Measurements from ENCODE around the gene DUSP14.

DUSP14 gene

DNA sequence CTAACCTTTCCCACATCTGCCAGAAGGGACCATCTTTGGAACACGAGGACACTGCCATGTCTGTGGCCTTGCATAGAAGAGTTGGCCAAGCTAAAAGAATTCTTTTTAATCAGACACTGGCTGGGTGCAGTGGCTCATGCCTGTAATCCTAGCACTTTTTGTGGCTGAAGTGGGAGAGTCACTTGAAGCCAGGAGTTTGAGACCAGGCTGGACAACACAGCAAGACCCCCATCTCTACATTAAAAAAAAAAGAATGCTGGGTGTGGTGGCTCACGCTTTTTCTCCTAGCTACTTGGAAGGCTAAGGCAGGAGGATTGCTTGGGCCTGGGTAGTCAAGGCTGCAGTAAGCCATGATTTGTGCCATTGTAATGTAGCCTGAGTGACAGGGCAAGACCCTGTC is 9.3 kb upstream of the DUSP14 start:
- no peak for FAIRE-seq
- no peak for DNase-seq (ENCODE audit: insufficient read length, low spot score)
- TF ChIP-seq POLR2A (IDR thresholded peaks at IDR 0.05; ENCODE audit: low read depth, low read length) (no peak), SPI1 (IDR thresholded peaks at IDR 0.05; ENCODE audit: low read depth, low read length) (no peak), POLR2AphosphoS5 (IDR thresholded peaks at IDR 0.05; ENCODE audit: low read depth, low read length) (no peak), TAF1 (IDR thresholded peaks at IDR 0.05; ENCODE audit: low read depth, low read length) (no peak), POU2F2 (IDR thresholded peaks at IDR 0.05; ENCODE audit: low read depth, low read length) (no peak), PAX5 (IDR thresholded peaks at IDR 0.05; ENCODE audit: insufficient read depth, low read length, severe bottlenecking) (no peak)

- FAIRE-seq (no peak), DNase-seq (ENCODE audit: insufficient read length, low spot score) (no peak)
- TF ChIP-seq PAX5 (IDR thresholded peaks at IDR 0.05; ENCODE audit: insufficient read depth, low read length, severe bottlenecking) (no peak), POLR2A (IDR thresholded peaks at IDR 0.05; ENCODE audit: low read depth, low read length) (no peak), SPI1 (IDR thresholded peaks at IDR 0.05; ENCODE audit: low read depth, low read length) (no peak), POLR2AphosphoS5 (IDR thresholded peaks at IDR 0.05; ENCODE audit: low read depth, low read length) (no peak), TAF1 (IDR thresholded peaks at IDR 0.05; ENCODE audit: low read depth, low read length) (no peak), POU2F2 (IDR thresholded peaks at IDR 0.05; ENCODE audit: low read depth, low read length) (no peak)
Measured at GRCh38 chr17:37481001-37481665, 8.6 kb upstream of the DUSP14 start.

- DNase-seq (ENCODE audit: insufficient read length, low spot score) = no peak
- FAIRE-seq = no peak
- TF ChIP-seq PAX5 (IDR thresholded peaks at IDR 0.05; ENCODE audit: insufficient read depth, low read length, severe bottlenecking) = no peak
- TF ChIP-seq SPI1 (IDR thresholded peaks at IDR 0.05; ENCODE audit: low read depth, low read length) = no peak
- TF ChIP-seq POU2F2 (IDR thresholded peaks at IDR 0.05; ENCODE audit: low read depth, low read length) = peak; percentile 79
- TF ChIP-seq POLR2A (IDR thresholded peaks at IDR 0.05; ENCODE audit: low read depth, low read length) = no peak
- TF ChIP-seq TAF1 (IDR thresholded peaks at IDR 0.05; ENCODE audit: low read depth, low read length) = no peak
- no peak for TF ChIP-seq POLR2AphosphoS5 (IDR thresholded peaks at IDR 0.05; ENCODE audit: low read depth, low read length)
Measured at GRCh38 chr17:37483311-37484039, 6.2 kb upstream of the DUSP14 start.

- TF ChIP-seq TAF1 (IDR thresholded peaks at IDR 0.05; ENCODE audit: low read depth, low read length) (no peak), POLR2AphosphoS5 (IDR thresholded peaks at IDR 0.05; ENCODE audit: low read depth, low read length) (no peak), POU2F2 (IDR thresholded peaks at IDR 0.05; ENCODE audit: low read depth, low read length) (no peak), POLR2A (IDR thresholded peaks at IDR 0.05; ENCODE audit: low read depth, low read length) (no peak), SPI1 (IDR thresholded peaks at IDR 0.05; ENCODE audit: low read depth, low read length) (no peak), PAX5 (IDR thresholded peaks at IDR 0.05; ENCODE audit: insufficient read depth, low read length, severe bottlenecking) (no peak)
- no peak for FAIRE-seq
- no peak for DNase-seq (ENCODE audit: insufficient read length, low spot score)
Measured at GRCh38 chr17:37485938-37486570, 3.6 kb upstream of the DUSP14 start.

- FAIRE-seq (no peak), DNase-seq (ENCODE audit: insufficient read length, low spot score) (no peak)
- no peak for TF ChIP-seq POLR2AphosphoS5 (IDR thresholded peaks at IDR 0.05; ENCODE audit: low read depth, low read length)
- no peak for TF ChIP-seq POLR2A (IDR thresholded peaks at IDR 0.05; ENCODE audit: low read depth, low read length)
- no peak for TF ChIP-seq SPI1 (IDR thresholded peaks at IDR 0.05; ENCODE audit: low read depth, low read length)
- no peak for TF ChIP-seq PAX5 (IDR thresholded peaks at IDR 0.05; ENCODE audit: insufficient read depth, low read length, severe bottlenecking)
- no peak for TF ChIP-seq TAF1 (IDR thresholded peaks at IDR 0.05; ENCODE audit: low read depth, low read length)
Measured at GRCh38 chr17:37488009-37488604, 1.6 kb upstream of the DUSP14 start.

DNA sequence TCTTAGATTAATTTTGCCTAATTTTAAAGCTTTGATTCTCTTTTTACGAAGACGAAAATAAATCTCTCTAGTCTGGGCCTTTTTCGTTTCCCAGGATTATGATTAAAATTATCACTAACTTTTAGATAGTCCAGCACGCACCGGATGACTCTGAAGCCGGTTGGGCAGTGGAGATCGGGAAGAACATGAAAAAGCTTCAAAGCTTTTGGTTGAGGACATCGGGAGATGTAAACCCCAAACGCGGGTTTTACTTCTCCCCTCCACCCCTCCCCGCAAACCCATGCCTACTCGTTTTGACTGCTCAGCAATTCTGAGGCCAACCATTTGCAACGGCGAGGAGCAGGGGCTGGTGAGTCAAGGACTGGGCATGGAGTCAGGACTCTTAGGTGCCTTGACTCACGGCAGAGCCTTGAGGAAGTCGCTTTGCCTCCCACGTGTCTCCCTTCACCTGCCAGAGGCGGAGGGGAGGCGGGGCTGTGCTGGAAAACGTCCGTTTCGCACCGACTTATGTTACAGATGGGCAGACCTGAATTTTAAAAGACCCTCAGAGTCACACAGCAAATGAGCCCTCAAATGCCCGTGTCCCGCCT is 989 bp upstream of the DUSP14 start:
- FAIRE-seq (no peak), DNase-seq (ENCODE audit: insufficient read length, low spot score) (peak; percentile 24)
- TF ChIP-seq PAX5 (IDR thresholded peaks at IDR 0.05; ENCODE audit: insufficient read depth, low read length, severe bottlenecking) (no peak), SPI1 (IDR thresholded peaks at IDR 0.05; ENCODE audit: low read depth, low read length) (peak; percentile 57), POU2F2 (IDR thresholded peaks at IDR 0.05; ENCODE audit: low read depth, low read length) (peak; percentile 56), POLR2A (IDR thresholded peaks at IDR 0.05; ENCODE audit: low read depth, low read length) (peak; percentile 21; the same call in 1 of the 2 replicates), POLR2AphosphoS5 (IDR thresholded peaks at IDR 0.05; ENCODE audit: low read depth, low read length) (no peak), TAF1 (IDR thresholded peaks at IDR 0.05; ENCODE audit: low read depth, low read length) (0 out of 2 replicates have a peak, but pooled peaks have one; percentile 49)

DNA sequence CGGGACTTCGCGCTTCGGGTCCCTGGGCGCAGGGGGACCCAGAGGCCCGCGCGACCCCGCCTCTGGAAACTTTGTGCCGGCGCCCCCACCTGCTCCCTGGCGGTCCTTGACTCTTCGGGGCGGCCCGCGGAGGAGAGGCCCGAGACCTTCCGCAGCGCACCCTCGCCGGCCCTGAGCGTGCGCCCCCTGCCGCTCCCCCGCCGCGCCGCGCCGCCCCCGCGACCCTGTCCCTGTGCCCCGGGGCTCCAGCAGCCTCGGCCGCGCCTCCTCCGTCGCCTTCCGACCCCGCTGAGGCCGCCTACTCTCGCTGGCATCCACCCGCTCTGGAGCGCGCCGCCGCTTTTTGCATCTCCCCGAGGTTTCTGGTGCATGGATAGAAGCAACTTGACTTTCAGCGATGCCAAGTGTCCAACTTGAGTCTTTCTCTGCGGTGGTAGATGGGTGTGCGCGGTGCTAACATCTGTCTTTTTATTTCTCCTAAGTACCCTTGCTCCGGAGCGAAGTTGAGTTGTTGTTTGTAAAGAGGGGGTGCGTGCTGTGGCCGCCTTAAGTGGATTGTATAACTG is 414 bp downstream of the DUSP14 start:
- TF ChIP-seq SPI1 (IDR thresholded peaks at IDR 0.05; ENCODE audit: low read depth, low read length) (no peak), POLR2AphosphoS5 (IDR thresholded peaks at IDR 0.05; ENCODE audit: low read depth, low read length) (no peak), POLR2A (IDR thresholded peaks at IDR 0.05; ENCODE audit: low read depth, low read length) (no peak), PAX5 (IDR thresholded peaks at IDR 0.05; ENCODE audit: insufficient read depth, low read length, severe bottlenecking) (no peak), POU2F2 (IDR thresholded peaks at IDR 0.05; ENCODE audit: low read depth, low read length) (0 out of 2 replicates have a peak, but pooled peaks have one; percentile 14), TAF1 (IDR thresholded peaks at IDR 0.05; ENCODE audit: low read depth, low read length) (no peak)
- FAIRE-seq (no peak), DNase-seq (ENCODE audit: insufficient read length, low spot score) (peak; percentile 52)
